Fibroblast of villous mesenchyme (primary cell): ENCODE measurements around the gene PLCL1. TPM values are rescaled to one million over a fixed set of nuclear protein-coding genes. Genes with fewer than 3 reads are reported as not detected.

Experiments
- DNase-seq: peaks from one replicate; pipeline ENCODE4 v3.0.0-alpha.2; 2010; ENCODE audit warnings: low read depth
- H3K4me3 ChIP-seq: 2 replicates; pipeline ENCODE4 v1.5.1; 2011; ENCODE audit warnings: low read depth, mild to moderate bottlenecking, low read length
- CTCF ChIP-seq: IDR thresholded peaks from 2 replicates; pipeline ENCODE4 v1.5.1; 2012; ENCODE audit warnings: low read depth, mild to moderate bottlenecking, low read length; ENCODE audit not compliant: insufficient read depth
- total RNA-seq: library from RNA; depleted of rRNA; stranded (reverse); fragments of >200 nt; gene quantifications from 2 replicates; pipeline ENCODE4 v1.2.3, GENCODE V29; 2012

PLCL1 gene
- total RNA-seq, 1 donor, result 0.43 TPM

DNA sequence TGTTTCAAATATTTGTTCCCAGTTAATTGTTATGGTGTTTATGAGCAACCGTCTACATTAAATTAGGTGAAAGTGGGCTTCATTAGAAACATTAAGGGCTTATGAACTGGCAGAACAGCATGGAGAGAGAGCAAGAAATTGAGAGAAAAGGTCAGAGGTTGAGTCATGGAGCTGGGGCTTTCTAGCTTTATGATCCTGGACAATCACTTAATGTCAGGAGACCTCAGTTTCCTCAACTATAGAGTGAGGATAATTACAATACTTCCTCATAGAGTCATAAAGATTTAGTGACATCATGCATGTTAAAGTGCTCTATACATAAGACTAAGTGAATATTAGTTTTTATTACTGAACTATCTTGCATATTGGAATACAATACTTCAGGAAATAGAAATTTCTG is 83.9 kb downstream of the PLCL1 start:
- TF ChIP-seq CTCF, result no peak
- no peak for DNase-seq
- no peak overlapping the region for H3K4me3 ChIP-seq

DNA sequence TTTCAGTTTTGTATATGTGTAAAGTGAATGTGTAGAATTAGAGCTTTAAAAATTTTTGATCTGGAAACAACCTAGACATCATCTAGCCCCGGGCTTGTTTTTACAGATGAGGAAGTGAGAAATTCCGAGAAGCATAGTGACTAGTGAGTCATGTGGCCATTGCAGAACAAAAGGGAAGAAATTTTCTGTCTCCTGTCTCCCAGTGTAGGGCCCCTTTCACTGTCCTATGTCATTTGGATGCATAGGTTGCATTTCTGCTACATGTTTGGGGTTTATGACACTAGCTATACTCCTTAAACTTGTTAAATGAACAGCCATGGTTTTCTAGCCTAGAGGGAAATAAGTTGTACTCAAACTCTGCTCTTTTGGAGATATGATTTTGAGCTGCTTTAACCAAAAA is 84.6 kb downstream of the PLCL1 start:
- H3K4me3 ChIP-seq, result no peak overlapping the region
- peak; percentile 56 for DNase-seq
- no peak for TF ChIP-seq CTCF

GRCh38 chr2:197890168-197890567 is 85.8 kb downstream of the PLCL1 start:
- no peak for TF ChIP-seq CTCF
- no peak for DNase-seq
- no peak overlapping the region for H3K4me3 ChIP-seq

- no peak overlapping the region for H3K4me3 ChIP-seq
- no peak for TF ChIP-seq CTCF
- DNase-seq, result no peak
Observed at GRCh38 chr2:197891897-197892442, 87.6 kb downstream of the PLCL1 start.

GRCh38 chr2:197893403-197894177 is 89.2 kb downstream of the PLCL1 start:
- DNase-seq, result no peak
- H3K4me3 ChIP-seq, result no peak overlapping the region
- no peak for TF ChIP-seq CTCF

DNA sequence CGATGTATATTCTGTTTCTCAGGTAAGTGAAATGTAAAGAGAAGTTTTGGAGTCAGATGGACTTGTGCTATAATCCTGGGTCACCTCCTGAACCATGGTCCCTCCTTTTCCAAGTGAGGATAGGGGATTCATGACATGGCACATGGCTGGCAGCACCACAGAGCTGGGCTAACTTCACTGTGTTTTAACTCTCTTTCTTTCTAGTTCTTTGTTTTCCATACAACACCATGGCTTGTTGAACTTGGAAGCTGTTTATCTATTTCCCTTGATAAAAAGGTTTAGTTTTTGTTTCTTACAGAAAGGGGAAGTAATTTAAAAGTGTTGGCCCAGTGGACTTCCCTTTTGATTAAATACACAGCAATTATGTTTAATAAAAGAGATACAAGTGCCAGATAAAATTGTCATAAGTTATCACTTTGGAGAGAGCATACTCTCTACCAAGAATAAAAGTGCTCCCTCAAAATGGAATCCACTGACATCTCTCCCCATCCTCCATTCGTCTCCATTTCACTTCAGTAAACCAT is 90.4 kb downstream of the PLCL1 start:
- TF ChIP-seq CTCF, result no peak
- H3K4me3 ChIP-seq, result no peak overlapping the region
- no peak for DNase-seq
